Activated T-cell treated with anti-CD3 and anti-CD28 coated beads, Interleukin-2, amount 50 U/mL, for 24 hours (primary cell): ENCODE data around the gene IL1RAPL2.

Source experiments
- DNase-seq: peaks from one replicate; pipeline ENCODE4 v3.0.0-alpha.2; 2020
- H3K27ac Mint-ChIP-seq: 2 replicates; pipeline ENCODE4 v1.8.0; 2020; ENCODE audit warnings: mild to moderate bottlenecking, mixed read lengths
- H3K27me3 Mint-ChIP-seq: 2 replicates; pipeline ENCODE4 v1.8.0; 2020; ENCODE audit warnings: mixed read lengths
- H3K36me3 Mint-ChIP-seq: 2 replicates; pipeline ENCODE4 v1.8.0; 2020; ENCODE audit warnings: low read depth, mixed read lengths
- H3K4me1 Mint-ChIP-seq: 2 replicates; pipeline ENCODE4 v1.8.0; 2020; ENCODE audit warnings: low read depth, mixed read lengths
- H3K4me3 Mint-ChIP-seq: 2 replicates; pipeline ENCODE4 v1.8.0; 2020; ENCODE audit warnings: mild to moderate bottlenecking, moderate library complexity, mixed read lengths
- H3K9me3 Mint-ChIP-seq: 2 replicates; pipeline ENCODE4 v1.8.0; 2020; ENCODE audit warnings: mixed read lengths

IL1RAPL2 gene

DNA sequence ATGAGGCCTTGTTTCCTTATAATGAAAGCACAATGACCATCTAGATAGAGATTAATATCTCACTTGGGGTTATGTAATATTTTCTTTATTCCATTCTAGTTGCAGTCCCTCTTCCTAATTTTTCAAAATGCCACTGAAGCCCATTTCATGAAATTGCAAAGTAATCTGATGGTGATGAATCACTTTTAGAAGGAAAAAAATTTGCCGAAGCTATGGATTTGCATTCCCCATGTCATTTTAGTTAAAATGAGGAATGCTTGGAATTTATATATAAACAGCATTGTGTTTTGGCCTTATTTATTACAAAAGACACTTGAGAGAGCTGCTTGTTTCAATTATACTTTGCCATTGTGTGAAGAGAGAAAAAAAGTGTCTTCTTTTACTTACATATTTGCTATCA lies 896.2 kb downstream of the IL1RAPL2 start:
- Mint-ChIP-seq H3K36me3 (no peaks in the 10 kb centered on the region), H3K4me1 (no peaks in the 10 kb centered on the region), H3K27ac (no peak overlapping the region), H3K4me3 (no peak overlapping the region), H3K9me3 (no peaks in the 10 kb centered on the region), H3K27me3 (peaks cover 36% of the 10 kb centered on the region)
- no peak for DNase-seq

DNA sequence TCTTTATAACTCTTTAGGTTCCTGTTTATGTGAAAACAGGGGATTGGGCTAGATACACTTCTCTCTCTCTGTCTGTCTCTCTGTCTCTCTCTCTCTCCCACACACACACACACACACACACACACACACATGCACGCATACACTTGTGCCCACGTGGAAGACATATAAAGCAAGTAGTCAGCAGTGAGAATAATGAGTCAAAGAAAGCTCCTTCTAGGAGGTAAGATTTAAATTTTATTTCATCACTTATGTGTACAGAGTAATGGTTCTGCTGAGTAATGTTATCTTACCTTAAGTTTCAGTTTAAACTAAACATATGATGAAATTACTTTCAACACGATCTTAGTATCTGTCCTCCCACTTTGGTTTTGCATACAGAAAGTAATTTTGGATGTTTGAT lies 897.5 kb downstream of the IL1RAPL2 start:
- H3K27me3 Mint-ChIP-seq, result peaks cover 27% of the 10 kb centered on the region
- H3K27ac Mint-ChIP-seq, result no peak overlapping the region
- H3K36me3 Mint-ChIP-seq, result no peaks in the 10 kb centered on the region
- H3K4me1 Mint-ChIP-seq, result no peaks in the 10 kb centered on the region
- no peaks in the 10 kb centered on the region for H3K9me3 Mint-ChIP-seq
- DNase-seq, result no peak
- H3K4me3 Mint-ChIP-seq, result no peak overlapping the region

DNA sequence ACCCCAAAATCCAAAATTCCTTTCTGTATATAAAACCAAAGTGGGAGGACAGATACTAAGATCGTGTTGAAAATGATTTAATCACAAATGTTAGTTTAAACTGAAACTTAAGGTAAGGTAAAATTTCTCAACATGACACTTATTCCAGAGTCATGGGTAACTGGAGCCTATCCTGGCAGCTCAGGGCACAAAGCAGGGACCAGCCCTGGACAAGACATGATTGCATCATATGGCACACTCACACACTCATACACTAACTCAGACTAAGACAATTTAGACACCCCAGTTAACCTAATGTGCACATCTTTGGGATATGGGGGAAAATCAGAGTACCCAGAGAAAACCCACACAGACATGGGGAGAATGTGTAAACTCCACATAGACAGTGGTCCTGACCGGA lies 898.6 kb downstream of the IL1RAPL2 start:
- Mint-ChIP-seq H3K27me3 (peaks cover 23% of the 10 kb centered on the region), H3K4me1 (no peaks in the 10 kb centered on the region), H3K4me3 (no peak overlapping the region), H3K27ac (no peak overlapping the region), H3K36me3 (no peaks in the 10 kb centered on the region), H3K9me3 (no peaks in the 10 kb centered on the region)
- no peak for DNase-seq

DNA sequence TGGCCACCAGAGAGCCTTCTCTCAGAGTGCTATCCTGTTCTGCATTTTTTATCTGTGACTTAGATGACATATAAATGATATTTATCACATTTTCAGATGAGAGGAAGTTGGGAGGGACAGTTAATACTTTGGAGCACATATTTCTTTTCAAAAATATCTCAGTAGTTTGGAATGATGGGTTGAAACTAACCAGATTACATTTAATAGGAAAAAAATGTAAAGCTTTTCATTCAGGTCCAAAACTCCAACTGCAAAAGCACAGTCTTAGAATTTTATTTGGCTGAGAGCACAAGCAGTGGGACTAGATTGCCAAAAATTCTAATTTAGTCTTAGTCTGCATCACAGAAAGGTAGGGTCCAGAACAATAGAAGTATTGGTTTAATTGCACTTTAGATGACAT lies 902.7 kb downstream of the IL1RAPL2 start:
- no peaks in the 10 kb centered on the region for H3K4me1 Mint-ChIP-seq
- no peaks in the 10 kb centered on the region for H3K36me3 Mint-ChIP-seq
- no peak overlapping the region for H3K4me3 Mint-ChIP-seq
- peaks cover 12% of the 10 kb centered on the region for H3K27me3 Mint-ChIP-seq
- no peak overlapping the region for H3K27ac Mint-ChIP-seq
- DNase-seq, result no peak
- H3K9me3 Mint-ChIP-seq, result no peaks in the 10 kb centered on the region

DNA sequence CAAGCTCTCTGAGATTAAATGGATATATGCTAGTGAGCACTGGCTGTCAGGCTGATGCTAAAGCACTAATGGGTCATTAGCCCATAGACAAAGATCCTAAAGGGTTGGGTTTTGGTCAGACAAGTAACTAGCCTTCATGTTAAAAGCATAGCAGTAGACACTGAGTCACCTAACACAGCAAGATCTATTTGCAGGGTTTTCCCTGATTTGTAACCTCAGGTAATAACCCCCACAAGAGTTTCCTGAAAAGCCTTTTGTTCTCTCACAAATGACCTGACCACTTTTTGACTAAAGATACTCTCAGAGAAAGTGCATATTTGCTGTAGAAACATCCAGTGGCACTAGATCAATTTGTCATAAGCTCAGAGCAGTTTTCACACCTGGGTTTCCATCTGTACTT lies 905.6 kb downstream of the IL1RAPL2 start:
- H3K4me3 Mint-ChIP-seq, result no peak overlapping the region

DNA sequence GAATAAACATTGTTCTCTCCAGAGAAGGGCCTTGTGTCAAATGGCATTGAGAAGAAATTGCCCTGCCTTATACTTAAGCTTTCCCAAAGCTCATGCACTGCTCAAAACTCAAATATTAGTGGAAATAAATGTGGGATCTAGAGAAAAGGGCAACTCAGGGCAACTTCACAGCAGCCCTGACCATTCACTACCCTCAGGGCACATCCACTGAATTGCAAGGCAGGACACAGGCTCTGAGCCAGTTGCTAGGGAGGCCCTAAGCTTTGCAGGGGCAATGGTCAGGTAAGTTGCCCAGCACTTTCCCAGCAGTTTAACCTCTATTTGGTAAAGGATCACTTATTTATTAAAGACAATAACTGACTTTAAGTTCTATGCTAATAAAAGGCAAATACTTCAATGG lies 909.8 kb downstream of the IL1RAPL2 start:
- no peak for DNase-seq
- Mint-ChIP-seq H3K27ac (no peak overlapping the region), H3K9me3 (no peaks in the 10 kb centered on the region), H3K4me1 (no peaks in the 10 kb centered on the region), H3K27me3 (peaks cover 9% of the 10 kb centered on the region), H3K36me3 (no peaks in the 10 kb centered on the region), H3K4me3 (no peak overlapping the region)

More for the DNA sequence above, 905.6 kb downstream of the IL1RAPL2 start:
- H3K27me3 Mint-ChIP-seq, result peaks cover 4% of the 10 kb centered on the region
- H3K27ac Mint-ChIP-seq, result no peak overlapping the region
- DNase-seq, result no peak
- no peaks in the 10 kb centered on the region for H3K4me1 Mint-ChIP-seq
- H3K9me3 Mint-ChIP-seq, result no peaks in the 10 kb centered on the region
- H3K36me3 Mint-ChIP-seq, result no peaks in the 10 kb centered on the region

DNA sequence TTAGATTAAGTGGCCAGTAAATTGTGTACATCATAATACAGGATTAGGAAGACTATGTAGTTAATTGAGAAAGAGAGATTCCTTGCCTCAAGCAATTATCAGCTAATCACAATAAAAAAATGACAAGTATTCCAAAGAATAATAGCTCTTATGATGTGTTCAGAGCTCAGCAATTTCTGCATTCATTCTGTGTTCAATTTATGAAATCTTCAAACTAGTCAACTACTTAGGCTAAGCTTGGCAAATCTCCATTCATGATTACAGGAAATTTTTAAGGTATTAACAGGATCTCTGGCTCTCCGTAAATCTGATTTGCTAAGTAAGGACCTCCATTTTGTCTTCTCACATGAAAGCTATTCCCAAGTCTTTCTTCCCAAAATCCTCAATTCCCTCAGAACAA lies 911.4 kb downstream of the IL1RAPL2 start:
- DNase-seq, result no peak
- no peak overlapping the region for H3K4me3 Mint-ChIP-seq
- H3K9me3 Mint-ChIP-seq, result no peaks in the 10 kb centered on the region
- no peak overlapping the region for H3K27ac Mint-ChIP-seq
- peaks cover 8% of the 10 kb centered on the region for H3K27me3 Mint-ChIP-seq
- no peaks in the 10 kb centered on the region for H3K36me3 Mint-ChIP-seq
- H3K4me1 Mint-ChIP-seq, result no peaks in the 10 kb centered on the region

DNA sequence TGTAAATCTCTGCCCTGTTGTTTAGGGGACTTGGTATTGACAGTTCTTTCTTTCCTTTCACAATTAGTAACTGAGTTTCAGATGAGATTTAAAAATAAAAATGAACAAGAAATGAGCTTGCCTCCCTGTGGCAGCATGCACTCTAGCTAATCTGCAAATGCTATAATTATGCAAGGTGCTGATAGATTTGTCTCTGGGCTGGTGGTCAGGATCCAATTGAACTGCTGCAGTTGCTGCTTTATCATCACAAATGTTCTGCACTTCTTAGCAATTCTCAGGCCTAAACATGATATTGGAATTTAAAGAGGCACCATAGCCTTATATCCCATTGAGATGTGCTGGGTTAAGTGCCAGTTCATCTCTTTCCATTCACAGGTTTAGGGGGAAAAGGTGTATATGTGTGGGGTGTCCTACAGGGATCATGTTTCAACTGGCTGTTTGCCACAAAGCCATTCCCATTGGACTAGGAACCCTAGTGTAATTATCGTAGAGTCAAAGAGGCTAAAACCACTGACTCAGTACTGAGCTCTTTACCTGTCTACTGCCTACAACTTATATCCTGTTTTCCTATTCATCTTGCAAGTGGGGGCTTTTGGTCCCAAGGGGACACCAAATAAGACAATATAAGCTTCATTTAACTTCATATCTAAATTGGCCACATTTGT lies 914.8 kb downstream of the IL1RAPL2 start:
- H3K4me1 Mint-ChIP-seq, result no peaks in the 10 kb centered on the region
- H3K27me3 Mint-ChIP-seq, result peaks cover 8% of the 10 kb centered on the region
- DNase-seq, result no peak
- no peaks in the 10 kb centered on the region for H3K36me3 Mint-ChIP-seq
- H3K27ac Mint-ChIP-seq, result no peak overlapping the region
- H3K9me3 Mint-ChIP-seq, result no peaks in the 10 kb centered on the region
- H3K4me3 Mint-ChIP-seq, result no peak overlapping the region

DNA sequence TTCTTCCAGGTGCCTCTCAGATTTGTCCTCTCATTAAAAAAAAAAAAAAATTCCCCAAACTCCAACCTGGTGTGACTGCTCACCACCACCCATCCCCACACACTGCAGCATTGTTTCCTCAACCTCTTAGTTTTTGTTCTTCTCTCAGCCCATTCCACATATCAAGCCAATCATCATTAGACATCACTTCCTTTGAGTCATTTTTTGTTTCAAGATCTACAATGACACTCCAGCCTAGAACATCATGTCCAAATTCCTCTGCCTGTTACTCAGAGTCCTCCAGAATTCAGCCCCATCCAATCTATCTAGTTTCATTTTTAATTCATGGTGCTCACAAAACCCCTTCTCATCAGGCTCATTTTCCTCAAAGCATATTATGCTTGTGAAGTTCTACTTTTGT lies 917.0 kb downstream of the IL1RAPL2 start:
- Mint-ChIP-seq H3K9me3 (no peaks in the 10 kb centered on the region), H3K27me3 (peaks cover 4% of the 10 kb centered on the region), H3K36me3 (no peaks in the 10 kb centered on the region), H3K4me1 (no peaks in the 10 kb centered on the region), H3K27ac (no peak overlapping the region), H3K4me3 (no peak overlapping the region)
- no peak for DNase-seq

DNA sequence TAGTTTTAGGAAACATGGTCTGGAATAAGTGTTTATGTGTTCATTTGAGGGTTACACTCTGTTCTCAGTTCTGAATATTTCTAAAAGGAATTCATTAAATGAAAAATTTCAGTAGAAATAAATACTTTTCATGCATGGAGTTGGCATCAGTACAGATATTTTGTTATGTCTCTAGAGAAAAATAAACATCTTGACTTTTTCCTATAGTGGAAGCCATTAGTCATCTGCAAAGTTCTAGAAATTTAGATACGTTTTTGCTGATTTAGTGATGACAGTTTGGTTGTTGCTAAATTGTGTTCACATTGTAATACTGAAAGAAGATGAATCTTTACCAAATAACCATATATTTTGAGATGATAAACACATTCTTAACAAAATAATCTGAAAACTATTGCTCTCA lies 922.7 kb downstream of the IL1RAPL2 start:
- Mint-ChIP-seq H3K4me3 (no peak overlapping the region), H3K9me3 (peaks cover 2% of the 10 kb centered on the region), H3K4me1 (no peaks in the 10 kb centered on the region), H3K36me3 (no peaks in the 10 kb centered on the region), H3K27me3 (peaks cover 2% of the 10 kb centered on the region), H3K27ac (no peak overlapping the region)
- DNase-seq, result no peak

DNA sequence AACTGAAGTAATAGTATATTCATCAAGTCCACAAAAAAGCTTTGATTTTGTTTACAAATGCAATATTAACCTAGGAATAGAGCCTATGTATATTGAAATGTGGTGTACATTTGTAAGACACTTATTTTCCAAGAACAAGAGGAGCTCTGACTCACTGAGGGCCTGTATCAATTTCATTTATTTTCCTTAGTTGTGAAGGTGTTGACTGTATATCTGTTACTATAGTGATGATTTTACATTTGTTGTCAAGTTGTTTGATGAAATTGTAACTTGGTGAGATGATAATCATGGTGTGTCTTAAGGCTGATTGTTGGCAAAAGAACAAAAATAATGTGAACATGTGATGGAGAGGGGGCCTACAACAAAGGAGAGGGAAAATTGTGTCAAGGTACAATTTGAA lies 929.4 kb downstream of the IL1RAPL2 start:
- Mint-ChIP-seq H3K4me1 (no peaks in the 10 kb centered on the region), H3K9me3 (peaks cover 2% of the 10 kb centered on the region), H3K4me3 (no peak overlapping the region), H3K36me3 (no peaks in the 10 kb centered on the region), H3K27ac (no peak overlapping the region), H3K27me3 (peaks cover 10% of the 10 kb centered on the region)
- DNase-seq, result no peak

DNA sequence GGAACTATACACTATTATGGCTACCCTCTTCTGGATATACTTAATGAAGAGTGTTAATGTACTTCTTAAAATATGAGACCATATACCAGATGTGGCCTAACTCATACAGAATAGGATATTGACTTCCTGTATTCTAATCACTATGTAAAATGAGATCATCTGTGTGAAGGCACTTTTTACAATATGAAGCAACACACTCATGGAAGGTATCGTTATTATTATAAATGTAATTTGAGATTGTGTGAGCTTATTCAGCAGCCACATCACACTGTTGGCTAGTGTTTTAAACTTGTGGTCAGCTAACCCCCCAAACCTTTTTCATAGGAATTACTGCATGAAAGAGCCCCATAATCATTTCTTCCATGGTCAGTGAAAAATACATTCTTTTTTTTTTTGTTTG lies 936.3 kb downstream of the IL1RAPL2 start:
- H3K27me3 Mint-ChIP-seq, result peaks cover 8% of the 10 kb centered on the region
- no peak overlapping the region for H3K4me3 Mint-ChIP-seq
- no peak for DNase-seq
- no peaks in the 10 kb centered on the region for H3K4me1 Mint-ChIP-seq
- H3K36me3 Mint-ChIP-seq, result no peaks in the 10 kb centered on the region
- no peak overlapping the region for H3K27ac Mint-ChIP-seq
- H3K9me3 Mint-ChIP-seq, result no peaks in the 10 kb centered on the region

DNA sequence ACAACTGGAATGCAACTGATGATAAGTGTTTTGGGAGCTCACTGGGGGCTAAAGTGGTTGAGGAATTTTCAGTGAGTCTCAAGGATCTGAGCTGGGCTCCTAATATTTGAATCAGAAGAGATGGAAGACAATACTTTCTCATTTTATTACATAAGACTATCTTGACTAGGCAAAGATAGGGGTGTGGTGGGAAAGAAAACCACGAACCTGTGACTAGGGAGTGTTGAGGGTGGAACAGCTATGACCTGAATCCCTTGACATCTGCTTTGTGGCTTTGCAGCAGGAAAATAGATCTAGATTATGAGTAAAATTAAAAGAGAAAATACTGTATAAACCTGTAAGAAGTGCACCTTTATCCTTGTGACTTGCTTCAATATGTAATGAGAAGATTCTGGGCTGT lies 949.6 kb downstream of the IL1RAPL2 start:
- no peak overlapping the region for H3K4me3 Mint-ChIP-seq
- peaks cover 10% of the 10 kb centered on the region for H3K27me3 Mint-ChIP-seq
- DNase-seq, result no peak
- H3K9me3 Mint-ChIP-seq, result no peaks in the 10 kb centered on the region
- H3K27ac Mint-ChIP-seq, result no peak overlapping the region
- no peaks in the 10 kb centered on the region for H3K36me3 Mint-ChIP-seq
- H3K4me1 Mint-ChIP-seq, result no peaks in the 10 kb centered on the region

DNA sequence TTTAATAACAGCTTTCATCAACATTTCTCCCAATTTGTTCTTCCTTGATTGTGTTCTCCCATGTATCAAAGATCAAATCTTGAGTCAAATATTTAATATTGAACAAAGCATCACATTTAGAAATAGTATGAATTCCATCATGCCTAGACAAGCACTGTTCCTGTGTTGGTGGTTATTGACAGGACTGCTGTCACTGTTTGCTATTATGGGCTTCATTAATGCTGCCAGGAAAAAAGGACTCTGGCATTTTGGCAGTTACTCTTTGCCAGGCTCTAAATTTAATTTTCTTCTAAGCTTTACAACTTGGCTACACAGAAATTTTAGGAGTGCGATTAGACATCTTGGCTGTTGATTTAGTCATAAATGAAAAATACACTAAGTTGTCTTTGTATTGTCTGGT lies 960.4 kb downstream of the IL1RAPL2 start:
- DNase-seq, result no peak
- no peak overlapping the region for H3K4me3 Mint-ChIP-seq
- H3K9me3 Mint-ChIP-seq, result peaks cover 3% of the 10 kb centered on the region
- no peak overlapping the region for H3K27ac Mint-ChIP-seq
- H3K36me3 Mint-ChIP-seq, result no peaks in the 10 kb centered on the region
- peaks cover 6% of the 10 kb centered on the region for H3K27me3 Mint-ChIP-seq
- H3K4me1 Mint-ChIP-seq, result no peaks in the 10 kb centered on the region

DNA sequence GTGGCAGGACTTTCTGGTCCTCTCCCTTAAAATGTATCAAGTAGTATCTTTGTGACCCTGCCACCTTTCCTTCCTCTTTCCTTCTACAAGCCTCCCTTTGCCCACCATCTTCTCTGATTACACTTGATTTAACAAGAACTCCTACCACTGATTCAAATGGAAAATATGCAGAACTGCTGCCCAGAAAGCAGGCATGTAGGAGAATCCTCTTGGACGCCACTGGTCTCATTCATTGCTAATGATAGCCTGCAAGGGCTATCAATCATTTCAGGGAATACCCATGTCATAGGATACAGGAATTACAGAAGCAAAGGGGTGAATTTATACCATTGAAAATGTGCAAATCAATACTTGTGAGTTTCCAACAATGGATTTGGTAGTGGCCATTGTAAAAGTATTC lies 961.8 kb downstream of the IL1RAPL2 start:
- H3K27ac Mint-ChIP-seq, result no peak overlapping the region
- H3K36me3 Mint-ChIP-seq, result no peaks in the 10 kb centered on the region
- H3K27me3 Mint-ChIP-seq, result peaks cover 8% of the 10 kb centered on the region
- H3K9me3 Mint-ChIP-seq, result peaks cover 3% of the 10 kb centered on the region
- no peaks in the 10 kb centered on the region for H3K4me1 Mint-ChIP-seq
- DNase-seq, result no peak
- no peak overlapping the region for H3K4me3 Mint-ChIP-seq

DNA sequence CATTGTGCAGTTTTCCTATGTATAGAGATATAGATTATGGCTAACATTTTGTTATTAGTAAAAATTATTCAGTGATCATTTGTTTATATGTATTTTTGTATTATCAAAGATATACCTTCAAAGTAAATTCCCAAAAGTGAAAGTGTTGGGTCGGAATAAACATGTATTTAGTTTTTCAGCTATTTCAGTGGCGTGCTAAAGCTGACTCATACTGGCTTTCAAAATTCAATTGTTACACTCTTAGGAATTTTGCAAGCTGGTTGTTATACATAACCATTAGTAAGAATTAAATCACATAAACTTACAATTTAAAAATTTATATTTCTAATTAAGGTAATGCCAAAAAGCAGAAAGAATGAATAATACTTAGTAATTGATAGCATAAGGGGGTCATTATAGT lies 968.0 kb downstream of the IL1RAPL2 start:
- Mint-ChIP-seq H3K4me3 (no peak overlapping the region), H3K9me3 (peaks cover 3% of the 10 kb centered on the region), H3K27me3 (peaks cover 23% of the 10 kb centered on the region), H3K36me3 (no peaks in the 10 kb centered on the region), H3K4me1 (no peaks in the 10 kb centered on the region), H3K27ac (no peak overlapping the region)
- DNase-seq, result no peak
